DOHH2 (cell line): ENCODE results near the gene SPOUT1.
"Not testable (repeated sequence)": the region's sequence is repeated elsewhere in the genome, so short reads cannot be mapped to it uniquely, and the experiment has no call there.

Source experiments
- H3F3A ChIP-seq: fragments of 200-600 bp; sonication (generic), shearing (Covaris generic); 2 replicates; pipeline ENCODE4 v1.6.0; 2016; ENCODE audit warnings: antibody characterized with exemption, mild to moderate bottlenecking; ENCODE audit not compliant: control insufficient read depth, insufficient read depth
- H3K27ac ChIP-seq: fragments of 200-600 bp; sonication (generic); 2 replicates; pipeline ENCODE4 v1.5.1; 2014; ENCODE audit warnings: low read depth, mild to moderate bottlenecking, low read length, moderate library complexity
- H3K27me3 ChIP-seq: fragments of 200-600 bp; sonication (generic); 2 replicates; pipeline ENCODE4 v1.6.1; 2014; ENCODE audit warnings: mild to moderate bottlenecking, low read length, mixed read lengths; ENCODE audit not compliant: control insufficient read depth
- H3K36me3 ChIP-seq: fragments of 200-600 bp; sonication (generic); 2 replicates; pipeline ENCODE4 v1.6.1; 2014; ENCODE audit warnings: mild to moderate bottlenecking, low read length, moderate library complexity, mixed read lengths; ENCODE audit not compliant: control insufficient read depth
- H3K4me1 ChIP-seq: fragments of 200-600 bp; sonication (generic); 2 replicates; pipeline ENCODE4 v1.6.1; 2014; ENCODE audit warnings: mild to moderate bottlenecking, low read length, mixed read lengths; ENCODE audit not compliant: control insufficient read depth
- H3K4me2 ChIP-seq: fragments of 200-600 bp; sonication (generic); 2 replicates; pipeline ENCODE4 v1.6.0; 2014; ENCODE audit warnings: mild to moderate bottlenecking, low read length, moderate library complexity
- H3K4me3 ChIP-seq: fragments of 200-600 bp; sonication (generic); 2 replicates; pipeline ENCODE4 v1.5.1; 2014; ENCODE audit warnings: mild to moderate bottlenecking, low read length, mixed read lengths
- H3K79me2 ChIP-seq: fragments of 200-600 bp; sonication (generic); 2 replicates; pipeline ENCODE4 v1.6.1; 2014; ENCODE audit warnings: mild to moderate bottlenecking, low read length, mixed read lengths; ENCODE audit not compliant: control insufficient read depth
- H3K9me2 ChIP-seq: fragments of 200-600 bp; sonication (generic); replicated peaks from 2 replicates; pipeline ENCODE4 v1.6.1; 2014; ENCODE audit warnings: mild to moderate bottlenecking, low read length, mixed read lengths; ENCODE audit not compliant: control insufficient read depth
- H3K9me3 ChIP-seq: fragments of 200-600 bp; sonication (generic); 2 replicates; pipeline ENCODE4 v1.6.1; 2014; ENCODE audit warnings: antibody characterized with exemption, low read length, mixed read lengths; ENCODE audit not compliant: control insufficient read depth, insufficient read depth
- H4K20me1 ChIP-seq: fragments of 200-600 bp; sonication (generic); 2 replicates; pipeline ENCODE4 v1.6.0; 2014; ENCODE audit warnings: low read depth, mild to moderate bottlenecking, antibody characterized with exemption, low read length, moderate library complexity; ENCODE audit not compliant: control insufficient read depth, insufficient read depth
- EZH2phosphoT487 ChIP-seq: fragments of 200-600 bp; sonication (generic); IDR thresholded peaks from 2 replicates; pipeline ENCODE4 v1.6.1; 2017; ENCODE audit warnings: borderline replicate concordance, mild to moderate bottlenecking, antibody characterized with exemption, low read length, moderate library complexity, mixed read lengths
- TF ChIP-seq, protein P1 (sequence below): fragments of 200-600 bp; sonication (generic); IDR thresholded peaks from one replicate; pipeline ENCODE4 v1.5.1; 2014; ENCODE audit warnings: antibody characterized with exemption, mild to moderate bottlenecking, low read depth, low read length; ENCODE audit not compliant: poor library complexity, severe bottlenecking

Gene SPOUT1

GRCh38 chr9:128798896-128799295 lies 30.7 kb downstream of the SPOUT1 start:
- Histone ChIP-seq H3K4me1 (no peaks in the 10 kb centered on the region), H3K27ac (no peak overlapping the region), H3K9me2 (no peaks in the 10 kb centered on the region), H3K79me2 (no peaks in the 10 kb centered on the region), H3F3A (no peaks in the 10 kb centered on the region), H4K20me1 (no peaks in the 10 kb centered on the region), H3K9me3 (no peaks in the 10 kb centered on the region), H3K4me3 (no peak overlapping the region), H3K4me2 (no peak overlapping the region), H3K36me3 (peaks cover 65% of the 10 kb centered on the region), H3K27me3 (no peaks in the 10 kb centered on the region)
- TF ChIP-seq, protein P1, sequence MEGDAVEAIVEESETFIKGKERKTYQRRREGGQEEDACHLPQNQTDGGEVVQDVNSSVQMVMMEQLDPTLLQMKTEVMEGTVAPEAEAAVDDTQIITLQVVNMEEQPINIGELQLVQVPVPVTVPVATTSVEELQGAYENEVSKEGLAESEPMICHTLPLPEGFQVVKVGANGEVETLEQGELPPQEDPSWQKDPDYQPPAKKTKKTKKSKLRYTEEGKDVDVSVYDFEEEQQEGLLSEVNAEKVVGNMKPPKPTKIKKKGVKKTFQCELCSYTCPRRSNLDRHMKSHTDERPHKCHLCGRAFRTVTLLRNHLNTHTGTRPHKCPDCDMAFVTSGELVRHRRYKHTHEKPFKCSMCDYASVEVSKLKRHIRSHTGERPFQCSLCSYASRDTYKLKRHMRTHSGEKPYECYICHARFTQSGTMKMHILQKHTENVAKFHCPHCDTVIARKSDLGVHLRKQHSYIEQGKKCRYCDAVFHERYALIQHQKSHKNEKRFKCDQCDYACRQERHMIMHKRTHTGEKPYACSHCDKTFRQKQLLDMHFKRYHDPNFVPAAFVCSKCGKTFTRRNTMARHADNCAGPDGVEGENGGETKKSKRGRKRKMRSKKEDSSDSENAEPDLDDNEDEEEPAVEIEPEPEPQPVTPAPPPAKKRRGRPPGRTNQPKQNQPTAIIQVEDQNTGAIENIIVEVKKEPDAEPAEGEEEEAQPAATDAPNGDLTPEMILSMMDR, result no peak
- no peak for TF ChIP-seq EZH2phosphoT487

DNA sequence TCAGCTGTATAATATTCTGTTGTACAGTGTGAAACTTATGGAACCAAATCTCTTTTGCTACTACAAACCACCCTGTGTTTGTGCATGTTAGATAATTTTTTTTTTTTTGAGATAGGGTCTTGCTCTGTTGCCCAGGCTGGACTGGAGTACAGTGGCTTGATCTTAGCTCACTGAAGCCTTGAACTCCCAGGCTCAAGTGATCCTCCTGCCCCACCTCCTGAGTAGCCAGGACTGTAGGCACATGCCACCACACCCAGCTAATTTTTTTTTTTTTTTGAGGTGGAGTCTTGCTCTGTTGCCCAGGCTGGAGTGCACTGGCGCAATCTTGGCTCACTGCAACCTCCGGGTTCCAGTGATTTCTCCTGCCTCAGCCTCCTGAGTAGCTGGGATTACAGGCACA lies 34.6 kb downstream of the SPOUT1 start:
- not testable (repeated sequence) for H3K79me2 ChIP-seq

GRCh38 chr9:128792978-128793686 lies 36.5 kb downstream of the SPOUT1 start:
- Histone ChIP-seq H3K4me2 (no peak overlapping the region), H3K4me1 (peaks cover 5% of the 10 kb centered on the region), H3K9me2 (no peaks in the 10 kb centered on the region), H3K9me3 (no peaks in the 10 kb centered on the region), H3K79me2 (peaks cover 11% of the 10 kb centered on the region), H3K36me3 (peaks cover 70% of the 10 kb centered on the region), H3F3A (no peaks in the 10 kb centered on the region), H4K20me1 (no peaks in the 10 kb centered on the region), H3K27me3 (no peaks in the 10 kb centered on the region), H3K27ac (no peak overlapping the region), H3K4me3 (no peak overlapping the region)
- TF ChIP-seq EZH2phosphoT487, result no peak
- TF ChIP-seq, protein P1, result no peak

More for the DNA sequence above, 34.6 kb downstream of the SPOUT1 start:
- not testable (repeated sequence) for H3K27ac ChIP-seq, H3K4me1 ChIP-seq, H3K27me3 ChIP-seq, H3K4me3 ChIP-seq, H3K9me3 ChIP-seq, H3K4me2 ChIP-seq, H3K9me2 ChIP-seq, H3F3A ChIP-seq, H4K20me1 ChIP-seq
- H3K36me3 ChIP-seq, result peaks cover 74% of the 10 kb centered on the region

GRCh38 chr9:128792134-128792533 lies 37.5 kb downstream of the SPOUT1 start:
- Histone ChIP-seq H3K79me2 (peaks cover 21% of the 10 kb centered on the region), H3K4me1 (peaks cover 9% of the 10 kb centered on the region), H3K36me3 (peaks cover 64% of the 10 kb centered on the region), H3K4me3 (no peak overlapping the region), H3K9me3 (no peaks in the 10 kb centered on the region), H3K9me2 (no peaks in the 10 kb centered on the region), H3F3A (no peaks in the 10 kb centered on the region), H3K27me3 (no peaks in the 10 kb centered on the region), H3K4me2 (no peak overlapping the region), H3K27ac (no peak overlapping the region), H4K20me1 (no peaks in the 10 kb centered on the region)
- TF ChIP-seq, protein P1, result no peak
- TF ChIP-seq EZH2phosphoT487, result no peak
